Right kidney (tissue), 1 donor: ENCODE measurements around the gene IL24.
"Not testable (repeated sequence)": the region's sequence is repeated elsewhere in the genome, so short reads cannot be mapped to it uniquely, and the experiment has no call there.

Experiments used
- DNase-seq: peaks from one replicate; pipeline ENCODE4 v3.0.0-alpha.2; 2016

The IL24 gene

GRCh38 chr1:206904423-206905142, 7.3 kb downstream of the IL24 start:
- no peak for DNase-seq

GRCh38 chr1:206905295-206906164, 8.3 kb downstream of the IL24 start:
- DNase-seq, result no peak

- no peak for DNase-seq
Measured at GRCh38 chr1:206907304-206907991, 10.2 kb downstream of the IL24 start.

GRCh38 chr1:206908038-206908437, 10.8 kb downstream of the IL24 start:
- no peak for DNase-seq

- peak; percentile 75 for DNase-seq
Measured at GRCh38 chr1:206909161-206909882, 12.1 kb downstream of the IL24 start.

GRCh38 chr1:206909883-206910318, 12.7 kb downstream of the IL24 start:
- no peak for DNase-seq

GRCh38 chr1:206911064-206911663, 13.9 kb downstream of the IL24 start:
- no peak for DNase-seq

- DNase-seq, result peak; percentile 44
Measured at GRCh38 chr1:206912445-206913095, 15.3 kb downstream of the IL24 start.

GRCh38 chr1:206913766-206914537, 16.7 kb downstream of the IL24 start:
- no peak for DNase-seq

GRCh38 chr1:206915030-206915735, 17.9 kb downstream of the IL24 start:
- no peak for DNase-seq

- DNase-seq, result no peak
Measured at GRCh38 chr1:206916000-206916709, 18.9 kb downstream of the IL24 start.

- no peak for DNase-seq
Measured at GRCh38 chr1:206918076-206918475, 20.8 kb downstream of the IL24 start.

- DNase-seq, result no peak
Measured at GRCh38 chr1:206921772-206922265, 24.6 kb downstream of the IL24 start, which contains the start of gene FCMR. Gene FCMR (minus strand): TSS chr1:206921941. CDS start chr1:206921854, 87 bp downstream.

GRCh38 chr1:206922524-206922923, 25.3 kb downstream of the IL24 start:
- DNase-seq, result no peak

GRCh38 chr1:206923009-206923960, 26.0 kb downstream of the IL24 start:
- no peak for DNase-seq

GRCh38 chr1:206923961-206924557, 26.8 kb downstream of the IL24 start:
- not testable (repeated sequence) for DNase-seq

GRCh38 chr1:206924592-206925105, 27.4 kb downstream of the IL24 start:
- DNase-seq, result no peak
